HG03565 (cell line): ENCODE measurements around the gene CLASP2.

Source experiments
- ATAC-seq: cut with Tn5 transposase; IDR thresholded peaks from one replicate; pipeline ENCODE4 v1.9.1; 2021; ENCODE audit warnings: mild to moderate bottlenecking, moderate library complexity; ENCODE audit not compliant: unreplicated experiment

Gene CLASP2

DNA sequence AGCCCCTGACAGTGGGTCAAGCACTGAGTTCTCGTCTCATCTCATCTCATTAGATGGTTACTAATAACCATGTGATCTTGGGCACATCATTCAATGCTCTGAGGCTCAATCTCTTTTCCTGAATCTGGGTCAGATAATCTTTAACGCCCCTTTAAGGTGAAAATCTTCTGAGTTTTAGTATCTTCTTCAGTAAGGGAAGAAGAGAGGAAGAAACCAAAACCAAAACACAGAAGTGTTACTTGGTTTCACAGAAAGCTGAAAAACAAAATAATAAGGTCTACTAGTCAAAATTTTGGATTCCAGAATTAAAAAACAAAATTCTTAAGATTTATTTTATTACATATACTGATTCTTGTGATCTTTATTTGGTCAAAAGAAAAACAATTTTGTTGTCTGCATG, 78.2 kb downstream of the CLASP2 start:
- no peak for ATAC-seq

DNA sequence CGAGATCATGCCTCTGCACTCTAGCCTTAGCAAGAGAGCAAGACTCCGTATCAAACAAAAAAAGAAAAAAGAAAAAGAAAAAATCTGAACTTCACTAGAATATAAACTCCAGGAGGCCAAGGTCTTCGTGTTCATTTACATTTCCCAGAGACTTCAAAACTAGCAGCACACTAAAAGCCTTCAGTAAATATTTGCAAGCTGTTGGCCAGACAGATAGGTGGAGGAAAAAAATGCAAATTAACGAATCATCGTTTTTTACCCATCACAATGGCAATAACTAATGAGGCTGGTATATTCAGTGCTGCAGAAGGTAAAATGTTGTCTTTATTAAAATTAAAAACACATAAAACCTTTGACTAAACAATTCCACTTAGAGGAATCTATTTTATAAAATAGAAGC, 80.6 kb downstream of the CLASP2 start:
- ATAC-seq = no peak

DNA sequence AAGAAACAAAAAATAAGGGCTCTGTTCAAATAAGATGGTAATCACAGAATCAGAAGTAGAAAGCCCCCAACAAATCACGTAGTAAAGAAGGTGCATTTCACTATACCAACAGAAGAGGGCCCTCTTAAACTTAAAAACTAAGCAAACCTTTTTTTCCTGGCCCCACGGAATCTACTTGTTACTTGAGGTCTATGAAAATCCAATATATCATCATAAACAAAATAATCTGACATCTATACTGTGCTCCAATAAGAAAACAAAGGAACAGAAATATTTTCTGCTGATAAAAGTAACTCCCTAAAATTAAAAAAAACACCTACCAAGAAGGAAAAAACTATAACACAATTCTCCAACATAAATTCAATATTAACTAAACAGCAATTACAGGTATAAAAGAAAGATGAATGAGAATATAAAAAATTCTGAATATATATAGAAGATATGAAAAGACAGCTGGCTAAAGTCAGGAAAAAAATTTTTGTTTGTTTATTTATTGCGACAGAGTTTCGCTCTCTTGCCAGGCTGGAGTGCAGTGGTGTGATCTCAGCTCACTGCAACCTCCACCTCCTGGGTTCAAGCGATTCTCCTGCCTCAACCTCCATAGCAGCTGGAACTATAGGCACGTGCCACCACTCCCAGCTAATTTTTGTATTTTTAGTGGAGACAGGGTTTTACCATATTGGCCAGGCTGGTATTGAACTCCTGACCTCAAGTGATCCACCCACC, 81.8 kb downstream of the CLASP2 start:
- ATAC-seq = no peak

DNA sequence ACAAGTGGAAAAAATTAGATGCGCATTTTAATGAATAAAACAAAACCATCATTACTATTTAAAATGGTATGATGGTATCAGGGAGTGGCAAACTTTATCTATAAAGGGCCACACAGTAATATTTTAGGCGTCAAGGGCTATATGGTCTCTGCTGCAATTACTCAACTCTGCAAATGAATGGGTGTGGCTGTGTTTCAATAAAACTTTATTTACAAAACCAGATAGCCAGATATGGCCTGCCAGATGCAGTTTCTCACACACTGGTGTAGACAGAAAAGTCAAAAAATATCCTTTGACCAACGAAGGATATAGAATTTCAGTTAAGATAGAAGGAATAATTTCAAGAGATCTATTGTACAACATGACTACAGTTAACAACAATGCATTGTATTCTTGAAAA, 83.8 kb downstream of the CLASP2 start:
- no peak for ATAC-seq

DNA sequence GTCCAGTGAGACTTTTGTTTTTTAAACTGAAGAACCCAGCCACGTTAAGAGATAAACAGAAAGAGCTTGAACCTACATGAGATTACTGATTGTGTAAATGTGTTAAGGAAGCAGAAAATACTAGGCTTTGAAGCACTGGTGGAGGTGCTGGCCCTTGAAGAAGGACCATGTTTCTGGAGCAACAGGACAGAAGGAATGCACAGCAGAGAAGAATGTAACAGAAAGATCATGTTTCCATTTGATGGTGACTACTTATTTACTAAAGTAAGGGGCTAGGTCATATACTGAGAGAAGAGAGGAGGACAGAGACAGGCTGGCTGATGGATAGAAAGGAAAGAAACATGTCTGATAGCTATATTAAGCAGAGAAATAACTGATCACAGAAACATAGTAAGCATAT, 88.8 kb downstream of the CLASP2 start:
- ATAC-seq = no peak

DNA sequence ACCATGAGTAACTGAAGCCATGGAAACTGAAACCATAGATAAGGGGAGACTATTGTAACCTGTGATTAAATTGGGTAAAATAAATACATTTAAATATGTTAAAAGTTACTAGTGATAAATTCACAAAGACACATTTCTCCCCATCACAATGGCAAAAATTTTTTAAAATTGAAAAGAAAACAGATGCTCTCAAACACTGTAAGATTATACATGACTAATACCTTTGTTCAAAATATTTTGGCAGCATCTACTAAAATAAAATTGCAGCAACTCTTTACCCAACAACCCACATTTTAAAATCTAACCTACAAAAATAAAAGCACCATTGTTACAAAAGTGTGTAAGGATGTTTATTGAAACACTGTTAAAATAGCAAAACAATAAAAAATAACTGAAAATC, 93.3 kb downstream of the CLASP2 start:
- ATAC-seq = no peak

DNA sequence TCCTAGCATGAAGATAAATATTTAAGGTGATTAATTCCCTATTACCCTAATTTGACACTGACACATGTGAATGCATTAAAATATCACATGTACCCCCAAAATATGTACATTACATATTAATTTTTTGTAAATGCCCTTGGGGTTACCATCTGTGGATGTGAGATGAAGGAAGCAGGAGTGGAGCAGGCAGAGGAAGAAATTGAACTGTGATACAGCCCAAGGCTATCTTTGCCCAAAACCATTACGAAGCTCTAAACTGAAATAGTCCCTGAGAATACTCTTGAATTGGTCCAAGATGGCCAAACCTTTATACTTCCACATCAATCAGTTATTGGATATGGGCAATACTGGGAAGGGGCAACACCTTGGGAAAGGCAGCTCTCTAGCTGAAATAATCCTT, 105.0 kb downstream of the CLASP2 start:
- ATAC-seq = no peak

DNA sequence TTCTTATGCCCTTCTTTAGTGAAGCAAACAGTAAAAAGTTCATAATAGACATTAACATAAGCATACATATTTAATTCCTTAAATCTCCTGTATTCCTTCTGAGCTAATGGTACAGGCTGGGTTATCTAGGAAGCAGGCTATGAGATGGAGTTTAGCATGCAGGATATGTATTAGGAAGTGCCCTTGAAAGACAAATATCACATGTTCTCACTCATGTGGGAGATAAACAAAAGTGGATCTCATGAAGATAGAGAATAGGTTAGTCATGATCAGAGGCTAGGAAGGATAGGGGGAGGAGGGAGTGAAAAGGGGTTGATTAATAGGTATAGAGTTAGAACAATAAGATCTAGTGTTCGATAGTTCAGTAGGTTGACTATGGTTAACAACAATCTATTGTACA, 105.4 kb downstream of the CLASP2 start:
- no peak for ATAC-seq

DNA sequence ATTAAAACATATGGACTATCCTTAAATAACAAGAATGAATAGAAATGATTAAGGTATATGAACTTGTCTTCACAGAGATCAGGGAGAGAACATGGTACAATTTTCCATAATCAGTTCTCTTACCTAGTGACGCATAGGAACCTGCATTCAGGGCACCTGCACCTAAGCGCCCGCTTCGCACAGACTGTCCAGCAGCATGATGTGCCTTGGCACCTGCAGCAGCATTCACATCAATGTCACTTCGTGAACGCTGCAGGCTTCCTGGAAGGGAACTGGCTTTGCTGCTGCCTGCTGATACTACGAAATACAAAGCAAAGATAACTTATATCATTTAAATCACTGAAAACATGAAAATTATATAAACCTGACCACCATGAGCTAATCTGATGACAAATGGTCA, 115.2 kb downstream of the CLASP2 start:
- no peak for ATAC-seq

DNA sequence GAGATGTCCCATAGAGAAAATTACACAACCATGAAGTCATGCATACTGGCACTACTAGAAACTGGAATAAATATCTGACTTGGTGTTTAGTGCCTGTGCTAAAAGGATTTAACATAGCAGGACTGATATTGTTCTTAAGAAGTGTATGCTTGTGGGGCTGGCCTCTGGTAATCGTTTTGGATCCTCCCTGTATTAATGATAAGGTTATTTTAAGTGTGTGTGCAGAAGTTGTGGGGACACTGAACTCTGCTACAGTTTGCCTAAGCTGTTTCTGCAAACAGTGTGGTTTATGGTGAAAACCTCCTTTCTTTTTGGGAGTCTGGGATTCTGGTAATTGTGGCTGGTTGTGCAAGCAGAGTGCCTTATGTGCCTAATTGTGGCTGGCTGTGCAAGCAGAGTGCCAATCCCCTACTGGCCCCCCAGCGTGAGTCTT, 120.8 kb downstream of the CLASP2 start:
- no peak for ATAC-seq

DNA sequence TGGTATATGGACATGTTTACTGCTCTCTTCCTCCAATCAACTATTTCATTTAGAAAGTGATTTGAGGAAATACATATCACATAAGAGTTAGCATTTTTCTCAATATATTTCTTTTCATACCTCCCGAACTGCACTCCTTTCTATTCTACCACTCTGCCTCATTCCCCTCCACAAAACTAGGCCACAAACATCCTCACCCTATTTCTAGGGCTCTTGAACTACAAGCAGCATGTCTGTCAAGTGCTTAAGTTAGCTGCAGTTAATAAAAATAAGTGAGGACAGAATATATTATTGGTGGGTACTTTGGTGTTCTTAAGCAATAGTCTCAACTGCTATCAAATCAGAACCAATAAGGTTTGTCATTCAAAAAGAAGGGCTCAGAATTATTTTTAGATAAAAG, 125.1 kb downstream of the CLASP2 start:
- no peak for ATAC-seq

DNA sequence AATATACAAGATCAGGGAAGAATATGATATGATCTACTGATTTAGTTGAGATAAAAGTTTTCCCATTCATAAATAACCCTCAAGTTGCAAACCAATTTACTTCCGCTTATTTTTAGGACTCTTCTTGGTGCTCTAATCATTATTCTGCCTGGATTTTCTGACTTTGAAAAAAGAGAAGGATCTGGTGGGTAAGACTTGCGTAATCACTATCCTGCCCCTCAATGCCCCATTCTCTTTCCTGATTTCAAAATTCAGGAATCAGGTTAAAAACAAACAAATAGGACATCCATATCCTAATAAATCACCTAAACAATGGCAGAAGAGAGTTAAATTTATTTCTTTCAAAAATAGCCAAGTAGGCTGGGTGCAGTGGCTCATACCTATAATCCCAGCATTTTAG, 127.5 kb downstream of the CLASP2 start:
- no peak for ATAC-seq

DNA sequence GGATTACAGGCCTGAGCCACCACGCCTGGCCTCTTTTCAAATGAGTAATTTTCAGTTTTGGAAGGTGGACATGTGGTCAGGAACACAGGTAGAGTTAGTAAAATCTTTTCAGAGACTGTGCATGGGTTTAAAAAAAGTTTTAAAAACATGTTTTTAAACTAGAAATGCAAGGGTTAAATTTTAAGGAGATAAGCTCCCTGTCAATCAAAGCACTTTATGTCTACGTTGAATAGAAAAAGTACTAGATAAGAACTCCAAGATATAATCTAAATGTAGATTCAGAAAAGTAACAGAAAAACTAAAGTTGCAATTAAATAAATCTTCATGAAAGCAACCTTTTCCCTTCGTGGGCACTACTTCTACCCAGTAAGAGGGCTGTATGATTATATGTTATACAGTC, 131.7 kb downstream of the CLASP2 start:
- no peak for ATAC-seq

DNA sequence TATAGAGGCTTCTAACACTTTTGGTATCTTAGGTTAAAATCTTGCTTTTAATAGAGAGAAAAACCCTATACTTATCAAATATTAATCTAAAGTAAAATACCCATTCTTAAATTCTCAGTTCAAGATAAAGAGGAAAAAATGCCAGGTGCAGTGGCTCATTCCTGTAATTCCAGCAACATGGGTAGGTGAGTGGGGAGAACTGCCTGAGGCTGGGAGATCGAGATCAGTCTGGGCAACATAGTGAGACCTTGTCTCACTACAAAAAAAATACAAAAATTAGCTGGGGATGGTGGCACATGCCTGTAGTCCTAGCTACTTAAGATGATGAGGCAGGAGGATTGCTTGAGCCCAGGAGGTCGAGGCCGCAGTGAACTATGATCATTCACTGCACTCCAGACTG, 135.8 kb downstream of the CLASP2 start:
- ATAC-seq = no peak

DNA sequence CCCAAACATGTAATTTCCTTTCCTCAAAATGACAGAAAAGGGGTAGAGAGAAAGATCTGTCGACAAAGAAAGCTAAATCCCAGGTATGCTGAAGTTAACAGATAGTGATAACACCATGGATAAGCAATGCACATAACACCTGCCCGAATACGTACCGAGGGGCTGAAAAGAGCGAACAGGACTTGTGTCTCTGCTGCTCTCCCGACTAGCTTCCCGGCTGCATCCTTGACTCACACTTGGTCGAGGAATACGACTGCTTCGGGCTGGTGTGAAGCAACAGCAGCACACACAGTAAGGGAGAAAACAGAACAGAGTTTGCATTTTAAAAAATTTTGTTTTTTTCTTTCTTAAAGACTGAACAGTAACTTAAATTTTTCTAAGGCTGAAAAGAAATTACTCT, 136.4 kb downstream of the CLASP2 start:
- ATAC-seq = no peak

DNA sequence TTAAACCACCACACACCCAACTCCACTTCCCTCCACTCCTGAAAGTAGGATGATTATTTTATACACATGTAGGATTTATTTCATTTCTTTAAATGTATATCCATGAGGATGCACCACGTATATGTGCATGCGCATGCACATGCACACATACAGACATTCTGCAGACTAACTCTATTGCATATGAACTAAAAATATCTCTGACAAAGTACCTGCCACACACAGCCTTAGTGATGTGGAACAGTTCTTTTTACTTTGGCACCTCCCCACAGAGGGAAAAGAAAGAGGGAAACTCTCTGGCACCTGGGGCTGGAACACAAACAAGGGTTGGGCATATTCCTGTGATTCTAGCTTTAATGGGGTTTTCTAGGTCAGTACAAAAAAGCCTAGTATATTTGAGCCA, 138.2 kb downstream of the CLASP2 start:
- no peak for ATAC-seq

DNA sequence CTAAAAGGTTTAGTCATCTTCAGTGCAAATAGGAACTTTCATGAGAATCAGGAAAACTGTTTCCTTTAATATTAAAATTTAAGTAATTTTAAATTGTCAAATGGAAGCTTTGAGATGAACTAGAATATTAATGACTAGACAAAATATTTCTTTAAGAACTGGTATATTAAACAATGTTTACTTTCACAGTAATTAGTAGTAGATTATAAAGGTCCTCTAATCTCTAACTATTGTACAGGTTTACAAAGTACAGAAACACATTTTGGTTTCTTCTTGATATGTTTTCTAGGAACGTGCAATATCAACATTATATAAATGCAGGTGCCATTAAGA, 138.9 kb downstream of the CLASP2 start:
- ATAC-seq = no peak

DNA sequence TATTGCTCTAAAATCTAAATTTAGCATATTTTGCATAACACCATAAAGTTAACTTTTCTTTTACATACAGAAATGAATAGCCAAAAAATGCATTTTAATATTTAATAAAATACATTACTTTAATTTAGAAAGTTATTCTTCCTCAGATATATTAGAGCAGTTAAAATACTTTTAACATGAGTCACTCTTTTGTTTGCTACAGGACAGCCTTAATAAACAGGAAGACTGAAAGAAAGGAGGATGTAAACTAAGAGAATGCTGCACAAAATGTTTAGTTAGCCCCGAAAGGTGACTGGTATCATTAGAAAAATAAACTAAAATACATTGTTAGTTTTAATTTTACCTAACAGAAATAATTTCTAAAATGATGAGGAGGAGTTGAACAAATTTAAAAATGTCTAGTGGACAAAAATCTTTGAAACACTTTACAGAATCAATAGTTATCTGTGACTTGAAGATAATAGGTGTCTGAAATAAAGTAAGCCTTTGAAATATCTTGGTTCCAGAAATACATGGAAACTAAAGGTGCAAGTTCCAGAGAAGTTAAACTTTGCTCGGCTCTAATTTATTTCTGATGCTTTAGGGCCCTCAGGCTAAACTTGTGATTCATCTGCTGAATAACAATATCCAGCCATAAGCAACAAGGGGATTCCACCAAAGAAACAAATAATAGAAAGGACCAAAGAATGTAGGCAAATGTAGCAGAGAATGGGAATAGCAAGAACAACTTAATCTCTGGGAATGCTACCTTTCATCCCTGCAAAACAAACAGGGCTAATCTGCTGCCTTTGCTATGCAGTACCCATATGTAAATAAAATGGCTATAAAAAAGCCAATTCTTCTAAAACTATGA, 139.5 kb downstream of the CLASP2 start:
- no peak for ATAC-seq

DNA sequence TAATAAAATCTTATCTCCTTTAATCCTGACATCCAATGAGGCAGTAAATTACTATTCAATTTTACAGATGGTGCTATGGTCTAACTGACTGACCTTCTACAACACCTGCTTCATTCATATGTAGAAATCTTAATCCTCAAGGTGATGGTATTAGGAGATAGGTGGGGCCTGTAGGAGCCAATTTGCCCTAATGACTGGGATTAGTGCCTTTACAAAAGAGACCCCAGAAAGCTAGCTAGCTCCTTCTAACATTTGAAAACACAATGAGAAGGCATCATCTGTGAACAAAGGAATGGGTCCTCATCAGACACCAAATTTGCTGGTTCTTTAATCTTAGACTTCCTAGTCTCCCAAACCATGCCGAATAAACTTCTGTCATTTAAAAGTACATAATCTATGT, 140.5 kb downstream of the CLASP2 start:
- no peak for ATAC-seq

DNA sequence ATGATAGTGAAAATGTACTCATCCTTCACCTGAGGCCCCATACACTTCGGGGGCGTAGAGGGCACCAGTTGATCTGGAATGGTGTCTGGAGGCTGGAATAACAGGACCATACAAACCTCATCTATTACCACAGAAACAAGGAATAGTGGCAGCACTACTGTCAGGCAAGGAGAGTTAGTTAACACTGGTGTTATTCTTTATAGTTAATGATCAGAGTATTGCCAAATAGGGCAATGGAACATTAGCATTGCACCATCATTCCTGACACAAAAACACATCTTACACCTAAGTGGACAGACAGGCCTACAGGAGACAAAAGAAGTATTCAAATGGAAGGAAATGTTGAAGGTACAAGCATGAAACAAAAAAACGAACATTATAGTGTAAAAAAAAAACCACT, 140.9 kb downstream of the CLASP2 start:
- ATAC-seq = no peak

DNA sequence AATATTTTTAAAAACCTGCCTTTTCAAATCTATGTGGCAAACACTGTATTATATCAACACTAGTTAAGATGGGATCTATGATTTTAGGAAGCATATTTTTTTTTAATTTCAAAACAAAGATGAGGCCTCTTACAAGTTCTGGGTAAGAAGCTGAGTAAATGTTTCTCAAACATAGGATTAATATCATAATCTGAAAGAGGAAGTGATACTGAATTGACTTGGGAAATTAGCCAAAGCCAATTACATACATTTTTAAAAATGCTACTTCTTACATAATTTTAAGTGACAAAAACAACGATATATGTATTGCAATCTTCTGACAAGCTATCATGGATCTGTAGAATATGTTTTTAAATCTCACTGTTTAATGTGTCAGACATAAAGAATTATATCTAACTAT, 142.7 kb downstream of the CLASP2 start:
- ATAC-seq = no peak

DNA sequence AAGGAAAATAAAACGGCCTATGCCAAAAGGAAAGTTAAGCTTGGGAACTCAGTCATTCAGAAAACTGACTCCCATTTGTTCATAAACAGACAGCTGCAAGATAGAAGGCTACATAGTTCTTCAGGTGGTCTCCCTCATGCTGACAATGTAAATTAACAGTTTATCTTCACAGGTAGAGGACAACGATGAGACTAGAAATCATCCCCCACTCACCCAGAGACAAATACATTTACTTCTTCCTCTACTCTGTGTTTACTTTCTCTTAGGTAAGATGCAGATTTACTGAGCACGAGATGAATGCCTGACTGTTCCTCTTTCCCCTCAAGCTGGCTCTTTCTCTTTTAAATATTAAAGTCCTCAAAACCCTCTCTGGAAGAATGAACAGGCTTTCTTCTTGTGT, 160.2 kb downstream of the CLASP2 start:
- ATAC-seq = no peak

DNA sequence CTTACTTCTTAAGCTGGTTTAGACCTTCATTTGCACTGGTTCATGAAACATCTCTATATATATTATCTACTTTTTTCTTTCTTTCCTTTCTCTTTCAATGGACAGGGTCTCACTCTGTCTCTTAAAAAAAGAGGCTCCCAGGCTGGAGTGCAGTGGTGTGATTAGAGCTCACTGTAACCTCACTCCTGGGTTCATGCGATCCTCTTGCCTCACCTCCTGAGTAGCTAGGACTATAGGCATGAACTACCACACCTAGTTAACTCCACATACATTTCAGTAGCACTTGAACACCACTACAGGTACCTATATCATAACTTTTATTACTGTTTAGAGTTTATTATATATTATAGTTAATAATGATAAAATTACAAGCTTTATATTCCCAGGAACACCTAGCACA, 160.8 kb downstream of the CLASP2 start:
- ATAC-seq = no peak
